ENCODE data around the gene SRSF11.

GRCh38 chr1:70231475-70231874 is 10.3 kb downstream of the SRSF11 start:
- TF ChIP-seq EZH2phosphoT487 (IDR thresholded peaks at IDR 0.05; ENCODE audit: borderline replicate concordance) (no peak), CTCF (conservative IDR thresholded peaks at IDR 0.05; ENCODE audit: low read length) (no peak)
